IPS-NIHi11 (cell line): ENCODE data around the gene ZNF444.
A peak's percentile ranks its signal among the peaks of the same experiment; 100 is the strongest.

Experiments
- DNase-seq: peaks from one replicate; pipeline ENCODE4 v3.0.0; 2012; ENCODE audit warnings: mixed read lengths, low spot score

ZNF444 gene

GRCh38 chr19:56107626-56108351 is 33.3 kb upstream of the ZNF444 start:
- no peak for DNase-seq

GRCh38 chr19:56108447-56109195 is 32.5 kb upstream of the ZNF444 start:
- no peak for DNase-seq

GRCh38 chr19:56109226-56109625 is 31.9 kb upstream of the ZNF444 start:
- DNase-seq, result no peak

- no peak for DNase-seq
Measured at GRCh38 chr19:56110515-56111448, 30.3 kb upstream of the ZNF444 start.

- DNase-seq, result no peak
Measured at GRCh38 chr19:56111601-56112312, 29.3 kb upstream of the ZNF444 start.

- DNase-seq, result no peak
Measured at GRCh38 chr19:56112313-56112709, 28.8 kb upstream of the ZNF444 start.

- no peak for DNase-seq
Measured at GRCh38 chr19:56113074-56113632, 27.9 kb upstream of the ZNF444 start.

- DNase-seq, result no peak
Measured at GRCh38 chr19:56114051-56114777, 26.9 kb upstream of the ZNF444 start.

- DNase-seq, result no peak
Measured at GRCh38 chr19:56114778-56115110, 26.3 kb upstream of the ZNF444 start.

- DNase-seq, result no peak
Measured at GRCh38 chr19:56115490-56115889, 25.6 kb upstream of the ZNF444 start.

- DNase-seq, result no peak
Measured at GRCh38 chr19:56116606-56117005, 24.5 kb upstream of the ZNF444 start.

GRCh38 chr19:56117376-56117884 is 23.7 kb upstream of the ZNF444 start:
- no peak for DNase-seq

- no peak for DNase-seq
Measured at GRCh38 chr19:56117889-56118288, 23.2 kb upstream of the ZNF444 start.

GRCh38 chr19:56118666-56119581 is 22.2 kb upstream of the ZNF444 start:
- DNase-seq, result no peak

- no peak for DNase-seq
Measured at GRCh38 chr19:56119582-56119978, 21.5 kb upstream of the ZNF444 start.

- DNase-seq, result no peak
Measured at GRCh38 chr19:56120002-56120370, 21.1 kb upstream of the ZNF444 start.

GRCh38 chr19:56120371-56121179 is 20.5 kb upstream of the ZNF444 start:
- peak; percentile 87 for DNase-seq
